Activated T-cell treated with anti-CD3 and anti-CD28 coated beads for 1 hour (primary cell): Measurements from ENCODE around the gene FAM20C.
"Not testable (repeated sequence)": the region's sequence is repeated elsewhere in the genome, so short reads cannot be mapped to it uniquely, and the experiment has no call there.

Experiments used
- DNase-seq: peaks from one replicate; pipeline ENCODE4 v3.0.0-alpha.2; 2020; ENCODE audit warnings: low read depth

The FAM20C gene

DNA sequence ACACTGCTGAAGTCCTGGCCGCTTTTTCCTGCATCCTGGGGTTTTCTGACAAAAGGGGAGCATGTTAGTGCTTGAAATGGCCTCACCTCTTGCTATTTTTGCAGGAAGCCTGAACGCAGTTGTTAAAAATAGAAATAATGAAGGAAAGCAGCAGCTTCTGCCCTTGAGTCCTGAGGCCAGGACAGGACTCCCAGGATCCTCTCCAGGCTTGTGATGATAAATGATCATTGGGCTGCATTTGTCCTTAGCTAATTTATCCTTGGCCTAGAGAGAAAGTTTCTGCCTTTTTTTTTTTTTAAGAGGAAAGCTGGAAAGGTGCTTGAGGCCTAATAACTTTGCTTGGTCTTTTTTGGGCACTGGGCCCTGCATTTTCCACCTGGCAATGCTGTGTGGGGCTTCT is 17.7 kb upstream of the FAM20C start:
- no peak for DNase-seq

DNA sequence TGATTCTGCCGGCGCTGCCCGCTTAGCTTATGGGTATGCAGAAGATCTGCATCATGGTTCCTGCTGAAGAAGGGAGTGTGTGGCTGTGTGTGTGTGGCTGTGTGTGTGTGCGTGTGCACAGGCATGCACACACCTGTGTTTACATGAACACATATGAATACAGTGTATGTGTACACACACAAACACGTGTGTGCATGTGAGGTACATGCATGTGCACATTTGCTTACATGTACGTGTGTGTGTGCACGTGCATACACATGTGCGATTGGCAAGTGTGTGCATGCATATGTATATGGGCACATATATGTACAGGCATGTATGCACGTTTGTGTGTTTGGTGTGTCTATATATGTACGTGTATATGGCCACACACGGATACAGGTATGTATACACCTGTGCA is 16.4 kb upstream of the FAM20C start:
- DNase-seq, result no peak

DNA sequence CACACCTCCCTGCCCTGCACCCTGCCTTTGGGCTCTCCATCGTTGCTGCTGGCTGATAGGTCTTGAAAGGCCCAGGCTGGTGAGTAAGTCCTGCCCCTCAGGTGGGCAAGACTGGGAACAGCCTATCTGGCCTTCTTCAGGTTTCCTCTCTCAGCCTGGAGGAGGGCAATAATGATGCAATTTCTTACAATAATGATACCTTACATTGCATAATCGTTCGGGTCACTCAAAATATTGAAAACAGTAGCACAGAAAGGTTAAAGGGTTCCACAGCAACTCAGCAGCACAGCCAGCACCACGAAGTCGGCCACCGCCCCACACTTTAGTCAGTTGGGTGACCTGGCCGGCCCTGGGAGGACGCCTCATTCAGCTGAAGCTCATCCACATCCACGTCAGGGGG is 16.0 kb upstream of the FAM20C start:
- DNase-seq, result no peak

DNA sequence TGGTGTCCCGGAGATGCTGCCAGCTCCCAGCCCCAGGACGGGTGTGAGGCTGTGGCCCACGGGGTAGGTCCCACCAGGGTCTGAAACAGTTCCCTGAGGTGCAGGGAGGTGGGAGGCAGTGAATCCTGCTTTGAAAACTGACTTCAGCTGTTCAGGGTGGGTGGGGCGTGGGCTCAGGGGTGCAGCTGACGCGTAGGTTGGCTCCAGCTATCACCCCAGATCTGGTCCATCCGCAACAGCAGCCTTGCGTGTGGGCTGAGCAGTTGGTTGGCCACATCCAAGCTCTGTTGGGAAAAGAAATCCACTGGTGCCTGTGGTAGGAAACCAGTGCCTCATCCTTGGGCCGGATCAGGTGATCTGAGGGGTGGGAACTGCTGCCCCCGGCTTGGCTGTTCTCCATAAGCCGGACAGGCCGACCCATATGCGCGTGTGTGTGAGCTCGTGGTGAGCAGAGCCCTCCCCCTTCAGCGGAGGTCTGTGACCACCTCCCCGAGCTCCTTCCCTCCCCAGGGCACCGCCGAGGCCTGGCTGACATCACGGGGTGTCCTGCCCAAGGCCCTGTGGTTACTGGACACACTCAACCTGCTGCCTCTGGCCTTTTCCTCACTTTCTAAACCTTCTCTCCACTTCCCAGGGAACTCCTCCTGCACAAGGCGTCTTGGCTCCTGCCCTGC is 15.4 kb upstream of the FAM20C start:
- DNase-seq, result no peak

DNA sequence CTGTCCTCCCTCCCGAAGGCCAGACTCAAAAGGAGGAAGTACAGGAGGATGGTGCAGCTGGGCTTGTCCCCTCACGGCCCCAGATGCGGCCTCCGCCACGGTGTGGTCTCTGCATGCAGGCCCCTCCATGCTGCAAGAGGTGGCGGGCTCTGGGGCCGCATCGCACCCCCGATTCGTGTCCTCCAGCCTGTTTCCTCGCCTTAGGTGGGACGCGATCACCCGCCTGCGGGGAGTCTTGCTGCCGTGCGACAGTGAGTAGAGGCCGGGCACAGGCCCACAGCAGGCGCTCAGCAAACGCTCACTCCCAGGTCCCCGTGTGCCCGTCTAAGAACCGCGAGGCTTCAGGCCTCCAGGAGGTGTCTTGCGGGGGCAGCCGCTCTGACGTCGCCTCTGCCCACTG is 13.9 kb upstream of the FAM20C start:
- no peak for DNase-seq

DNA sequence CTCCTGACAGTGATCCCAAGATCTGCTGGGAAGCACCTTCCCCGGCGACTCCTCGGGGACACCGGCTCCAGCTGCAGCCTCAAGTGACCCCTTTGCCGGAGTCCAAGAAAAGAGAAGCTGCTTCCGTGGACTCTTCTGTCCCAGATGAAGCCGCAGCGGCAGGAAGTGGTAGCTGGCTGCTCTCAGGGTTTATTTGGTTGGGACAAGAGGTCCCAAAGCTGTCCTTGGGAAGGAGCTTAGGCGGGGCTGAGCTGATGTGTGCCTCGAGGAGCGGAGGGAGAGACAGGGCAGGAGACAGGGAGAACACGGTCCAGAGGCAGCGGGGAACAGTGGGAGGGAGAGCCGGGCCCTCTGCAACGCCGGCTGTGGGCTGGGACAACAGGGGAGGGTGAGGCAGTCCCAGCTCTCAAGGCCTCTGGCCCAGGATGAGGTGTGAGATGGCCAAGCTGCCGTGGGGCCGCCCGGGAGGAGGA is 13.1 kb upstream of the FAM20C start:
- no peak for DNase-seq

DNA sequence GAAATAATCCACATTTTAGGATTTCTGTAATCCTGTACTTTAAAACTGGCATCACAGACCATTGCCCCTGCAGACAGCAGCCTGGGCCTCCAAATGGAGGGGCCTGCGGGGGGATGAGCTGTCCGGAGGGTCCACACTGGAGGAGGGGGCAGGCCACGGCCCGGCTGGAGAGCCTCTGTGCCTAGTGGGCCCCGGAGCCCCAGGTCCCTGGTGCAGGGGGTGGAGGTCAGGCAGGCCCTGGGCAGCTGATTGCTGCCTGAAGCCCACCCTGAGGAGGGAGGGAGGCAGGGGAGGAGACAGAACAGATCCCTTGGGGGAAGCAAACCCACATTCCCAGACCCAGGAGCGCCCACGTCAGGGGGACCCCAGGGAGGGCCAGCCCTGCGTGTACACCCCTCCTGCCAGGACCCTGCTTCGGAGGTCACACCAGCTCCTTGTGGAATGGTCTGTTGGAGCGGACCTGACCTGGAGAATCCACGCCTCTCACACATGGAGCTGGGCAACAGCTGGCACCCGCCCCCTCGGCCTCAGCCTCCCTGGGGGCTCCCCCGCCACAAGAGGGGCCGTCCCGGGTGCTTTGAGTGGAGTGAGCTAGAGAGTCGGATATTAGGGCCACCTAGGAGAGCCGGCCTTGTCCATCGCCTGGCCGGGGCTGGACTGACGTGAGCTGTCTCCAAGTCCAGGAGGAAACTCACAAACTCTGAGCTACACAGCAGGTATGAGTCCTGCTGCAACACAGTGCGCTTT is 12.2 kb upstream of the FAM20C start:
- DNase-seq, result no peak

DNA sequence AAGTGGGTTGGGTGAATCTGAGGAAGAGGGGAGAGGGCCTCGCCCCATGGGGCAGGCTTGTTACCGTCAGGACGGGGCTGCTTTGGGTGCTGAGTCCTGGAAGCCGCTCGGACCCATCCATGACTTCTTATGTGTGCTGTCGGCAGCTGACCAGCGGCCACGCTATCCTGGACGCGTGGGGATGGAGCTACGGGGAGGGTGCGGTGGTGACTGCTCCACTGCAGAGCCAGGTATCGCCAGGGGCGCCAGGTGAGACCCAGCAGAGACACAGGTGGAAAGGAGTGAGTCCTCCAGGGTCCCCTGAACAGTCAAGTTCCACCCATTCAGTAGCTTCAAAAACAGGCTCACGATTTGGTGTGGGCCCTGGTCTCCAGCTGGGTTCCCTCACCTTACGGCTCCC is 10.6 kb upstream of the FAM20C start:
- no peak for DNase-seq

DNA sequence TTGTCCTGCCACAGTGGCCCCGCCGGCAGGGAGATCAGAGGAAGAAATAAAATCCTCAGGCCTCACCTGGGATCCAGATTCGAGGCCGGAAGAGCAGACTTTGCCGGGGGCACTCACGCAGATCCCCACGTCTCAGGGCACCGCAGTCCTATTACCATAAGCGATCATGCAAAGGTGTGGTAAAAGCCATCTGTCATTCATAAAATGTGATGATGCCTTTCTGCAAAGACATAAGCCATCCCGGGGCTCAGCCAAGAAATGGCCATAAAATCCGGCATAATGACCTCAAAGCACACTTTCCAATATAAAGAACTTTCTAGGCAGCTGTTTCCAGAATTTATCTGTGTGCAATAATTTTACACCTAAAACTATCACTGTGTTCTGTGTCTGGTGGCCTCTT is 9.9 kb upstream of the FAM20C start:
- DNase-seq, result not testable (repeated sequence)

DNA sequence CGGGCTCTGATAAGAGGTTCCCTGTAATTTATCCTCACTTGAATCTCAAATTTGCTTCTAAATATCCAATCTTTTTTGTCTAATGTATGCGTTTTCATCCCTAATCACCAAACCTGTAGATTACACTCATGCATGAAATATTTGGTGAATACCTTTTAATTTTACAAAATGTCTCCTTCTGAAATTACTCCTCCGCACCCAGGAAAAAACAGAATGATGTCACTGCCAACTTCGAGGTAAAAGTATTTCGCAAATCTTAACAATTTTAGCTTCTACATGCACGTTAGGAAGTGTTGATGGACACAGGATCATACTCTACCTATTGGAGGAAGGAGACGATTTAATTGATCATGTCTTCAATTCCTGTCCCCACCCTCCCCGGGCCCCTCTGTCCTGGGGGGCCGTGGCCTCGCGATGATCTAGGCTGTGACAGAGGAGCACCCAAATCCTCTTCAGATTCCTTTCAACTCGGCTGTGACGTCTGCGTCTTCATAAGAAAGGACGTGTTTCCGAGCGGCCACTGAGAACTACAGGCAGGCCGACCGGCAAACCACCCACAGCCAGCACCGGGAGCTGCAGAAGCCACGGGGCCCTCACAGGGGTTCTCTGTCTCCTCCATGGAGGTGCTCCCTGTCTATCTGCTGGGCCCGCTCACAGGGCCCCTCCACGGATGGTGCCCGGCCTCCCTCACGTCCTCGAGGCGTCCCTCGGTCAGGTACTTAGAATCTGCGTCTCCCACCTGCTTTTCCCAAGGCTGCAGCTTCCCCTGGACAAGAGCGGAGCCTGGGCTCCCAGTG is 8.7 kb upstream of the FAM20C start:
- DNase-seq, result no peak

DNA sequence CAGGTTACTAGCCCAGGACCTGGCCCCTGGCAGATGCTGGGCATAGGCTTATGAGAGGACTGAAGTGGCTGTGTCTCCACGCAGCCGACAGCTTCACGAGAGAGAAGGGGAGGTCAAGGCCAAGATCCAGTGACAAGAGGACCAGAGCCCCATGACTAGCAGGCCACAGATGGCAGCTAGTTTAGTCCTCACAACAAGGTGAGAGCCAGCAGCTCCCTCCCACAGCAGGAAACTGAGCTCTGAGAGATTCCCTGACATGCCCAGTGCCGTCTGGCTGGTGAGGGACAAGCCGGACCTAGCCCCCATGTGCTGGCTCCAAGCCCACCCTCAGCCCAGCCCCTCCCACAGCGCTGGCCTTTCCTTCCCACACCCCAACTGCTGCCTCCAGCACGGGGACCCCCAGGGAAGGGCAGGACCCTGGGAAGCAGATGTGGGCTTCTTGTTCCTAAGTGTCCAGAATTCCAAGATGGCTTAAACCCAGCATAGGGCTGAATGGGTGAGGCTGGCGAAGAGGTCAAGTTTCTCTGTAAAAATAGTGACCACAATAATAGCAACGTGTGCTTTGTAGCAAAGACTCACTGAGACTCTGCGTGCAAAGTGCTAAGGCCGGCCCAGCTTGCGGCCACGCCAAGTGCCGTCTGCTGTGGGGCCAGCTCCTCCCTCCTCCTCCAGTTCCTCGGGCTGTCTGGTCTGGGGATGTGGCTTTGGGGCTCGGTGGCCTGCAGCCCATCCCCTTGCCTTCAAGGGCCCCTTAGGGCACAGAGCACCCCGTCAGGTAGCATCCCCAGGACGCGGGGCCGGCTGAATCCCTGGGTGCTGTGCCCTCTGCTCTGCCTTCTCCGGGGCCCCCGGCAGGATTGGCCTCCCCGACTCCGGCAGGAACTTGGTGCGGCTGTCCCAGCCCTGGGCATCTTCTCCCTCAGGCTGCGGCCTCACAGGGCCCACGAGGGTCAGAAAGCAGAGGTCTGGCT is 7.8 kb upstream of the FAM20C start:
- DNase-seq, result no peak

DNA sequence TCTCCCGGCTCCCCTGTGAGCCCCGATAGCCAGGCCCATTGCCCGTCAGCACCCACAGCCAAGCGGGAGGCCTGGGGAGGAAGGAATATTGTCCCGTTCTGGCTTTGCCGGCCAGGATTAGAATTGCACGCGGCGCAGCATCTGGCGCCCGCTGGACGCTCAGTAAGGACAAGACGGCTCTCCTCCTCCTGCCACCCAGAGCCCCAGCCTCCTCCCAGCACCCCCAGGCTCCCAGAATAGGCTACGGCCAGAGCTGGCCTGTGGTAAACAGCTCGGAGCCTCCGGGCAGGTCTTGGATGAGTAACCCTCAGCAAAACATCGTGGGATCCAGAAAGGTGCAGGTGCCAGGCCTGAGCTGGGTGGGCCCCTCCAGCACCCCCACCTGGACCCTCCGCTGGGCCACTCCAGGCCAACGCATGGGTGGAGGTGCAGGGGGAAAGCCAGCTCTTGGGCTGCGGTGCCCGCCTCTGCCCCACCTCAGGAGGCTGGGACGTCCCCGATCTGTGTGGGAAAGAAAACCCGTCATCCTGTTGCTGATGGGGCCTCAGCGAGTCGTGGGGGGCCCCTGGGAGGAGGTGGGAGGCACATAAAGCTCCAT is 5.8 kb upstream of the FAM20C start:
- no peak for DNase-seq

DNA sequence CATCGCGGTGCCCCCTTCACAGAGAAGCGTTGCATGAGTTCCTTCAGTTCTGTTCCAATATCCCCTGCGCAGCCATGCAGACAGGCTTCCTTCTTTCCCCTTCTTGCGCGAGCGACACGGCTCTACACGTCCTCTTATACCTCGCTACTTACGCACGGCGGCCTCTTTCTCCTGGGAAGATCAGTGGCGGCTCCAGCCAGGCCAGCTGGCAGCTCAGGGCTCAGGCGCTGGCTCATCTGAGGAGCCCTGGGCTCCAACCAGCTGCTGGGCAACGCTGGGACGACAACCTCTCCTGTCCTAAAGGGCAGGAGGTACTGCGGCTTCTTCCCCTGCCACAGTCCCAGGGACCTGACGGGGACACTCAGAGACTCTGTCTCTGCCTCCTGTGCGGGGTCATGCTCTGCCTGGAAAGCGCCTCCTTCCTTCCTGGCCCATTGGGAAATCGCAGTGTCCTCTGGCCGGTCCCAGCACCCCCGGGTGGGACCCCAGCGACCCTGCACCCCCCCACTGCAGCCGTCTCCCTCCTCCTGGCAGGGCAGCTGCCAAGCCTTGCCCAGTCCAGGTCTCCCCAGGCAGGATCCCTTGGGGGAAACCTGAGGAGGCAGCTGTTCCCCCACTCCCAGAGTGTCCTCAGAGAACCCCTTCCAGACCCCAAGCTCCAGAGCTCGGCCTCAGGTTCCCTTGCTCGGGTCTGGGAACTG is 5.0 kb upstream of the FAM20C start:
- DNase-seq, result no peak

DNA sequence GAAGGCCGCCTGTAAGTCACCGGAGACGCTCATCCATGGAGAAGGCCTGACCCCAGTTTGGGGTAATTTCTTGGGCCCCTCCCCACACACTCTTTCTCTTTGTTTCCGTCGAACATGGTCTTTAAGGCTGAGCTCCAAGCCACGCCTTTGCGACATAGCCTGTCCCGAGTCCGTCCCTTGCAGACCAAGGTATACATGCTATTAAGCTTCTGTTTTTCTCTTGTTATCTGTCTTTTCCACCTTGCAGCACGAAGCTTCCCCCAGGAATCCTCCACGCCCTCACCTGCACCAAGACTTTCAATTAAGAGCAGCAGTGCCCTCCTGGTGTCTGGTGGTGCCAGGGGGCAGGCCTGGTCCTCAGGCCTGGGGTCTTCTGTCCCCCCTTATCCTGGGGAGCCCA is 4.2 kb upstream of the FAM20C start:
- no peak for DNase-seq

DNA sequence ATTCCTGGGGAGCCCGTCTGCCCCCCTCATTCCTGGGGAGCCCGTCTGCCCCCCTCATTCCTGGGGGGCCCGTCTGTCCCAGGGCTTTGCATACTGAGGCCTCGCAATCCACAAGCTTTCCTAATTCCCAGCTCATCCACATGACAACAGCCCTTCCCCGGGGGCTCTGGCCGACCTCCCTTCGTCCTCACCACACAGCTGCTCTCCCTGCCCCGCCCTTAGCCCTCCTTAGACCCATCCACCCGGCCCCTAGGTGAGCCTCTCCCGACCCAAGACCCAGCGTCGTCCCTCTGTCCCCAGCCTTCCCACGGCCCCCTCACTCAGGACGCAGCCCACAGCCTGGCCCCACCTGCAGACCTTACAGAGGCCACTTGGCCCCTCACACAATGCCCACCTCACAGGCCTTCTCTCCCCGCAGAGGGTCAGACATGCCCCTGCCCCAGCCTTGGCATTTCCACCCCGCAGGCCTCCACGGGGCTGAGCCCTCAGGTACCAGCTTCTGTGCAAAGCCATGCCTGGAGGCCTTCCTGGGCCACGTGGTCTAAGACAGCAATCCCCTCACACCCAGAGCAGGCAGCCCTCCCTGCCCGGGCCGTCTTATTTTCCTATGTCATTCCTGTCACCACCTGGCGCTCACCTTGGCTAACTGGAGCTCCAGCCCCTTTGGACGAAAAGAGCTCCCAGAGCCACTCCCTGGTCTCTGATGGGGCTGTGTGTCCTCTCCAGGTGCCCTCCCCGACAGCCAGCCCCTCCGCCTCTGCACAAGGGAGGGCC is 3.5 kb upstream of the FAM20C start:
- no peak for DNase-seq

DNA sequence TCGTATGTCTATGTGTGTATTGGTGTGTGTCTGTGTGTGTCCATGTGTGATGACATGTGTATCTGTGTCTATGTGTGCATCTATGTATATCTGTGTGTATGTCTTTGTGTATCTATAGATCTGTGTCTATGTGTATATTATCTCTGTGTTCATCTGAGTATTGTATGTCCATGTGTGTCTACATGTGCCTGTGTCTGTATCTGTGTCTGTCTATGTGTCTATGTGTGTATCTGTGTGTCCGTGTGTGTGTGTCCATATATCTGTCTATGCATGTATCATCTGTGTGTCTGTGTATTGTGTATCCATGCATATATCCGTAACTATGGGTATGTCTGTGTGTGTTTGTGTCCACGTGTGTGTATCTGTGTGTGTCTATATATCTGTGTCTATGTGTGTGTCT is 2.7 kb upstream of the FAM20C start:
- no peak for DNase-seq

DNA sequence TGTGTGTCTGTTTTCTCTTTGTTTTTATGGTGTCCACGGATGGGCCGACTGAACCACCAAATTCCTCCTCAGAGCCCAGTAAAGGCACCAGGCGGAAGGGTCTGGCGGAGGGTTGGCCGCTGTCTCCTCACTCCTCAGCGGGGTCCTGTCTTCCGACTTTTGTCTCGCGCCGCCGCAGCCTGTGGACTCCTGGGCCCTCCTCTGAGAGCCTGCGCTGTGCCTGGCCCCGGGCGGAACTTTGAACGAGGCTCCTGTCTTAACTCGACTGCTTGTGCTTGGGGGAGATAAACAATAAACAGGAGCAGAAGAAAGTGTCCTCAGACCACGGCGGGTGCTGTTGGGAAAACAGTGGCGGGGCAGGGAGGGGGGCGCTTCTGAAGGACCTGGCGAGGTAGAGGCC is 2.2 kb upstream of the FAM20C start:
- no peak for DNase-seq

DNA sequence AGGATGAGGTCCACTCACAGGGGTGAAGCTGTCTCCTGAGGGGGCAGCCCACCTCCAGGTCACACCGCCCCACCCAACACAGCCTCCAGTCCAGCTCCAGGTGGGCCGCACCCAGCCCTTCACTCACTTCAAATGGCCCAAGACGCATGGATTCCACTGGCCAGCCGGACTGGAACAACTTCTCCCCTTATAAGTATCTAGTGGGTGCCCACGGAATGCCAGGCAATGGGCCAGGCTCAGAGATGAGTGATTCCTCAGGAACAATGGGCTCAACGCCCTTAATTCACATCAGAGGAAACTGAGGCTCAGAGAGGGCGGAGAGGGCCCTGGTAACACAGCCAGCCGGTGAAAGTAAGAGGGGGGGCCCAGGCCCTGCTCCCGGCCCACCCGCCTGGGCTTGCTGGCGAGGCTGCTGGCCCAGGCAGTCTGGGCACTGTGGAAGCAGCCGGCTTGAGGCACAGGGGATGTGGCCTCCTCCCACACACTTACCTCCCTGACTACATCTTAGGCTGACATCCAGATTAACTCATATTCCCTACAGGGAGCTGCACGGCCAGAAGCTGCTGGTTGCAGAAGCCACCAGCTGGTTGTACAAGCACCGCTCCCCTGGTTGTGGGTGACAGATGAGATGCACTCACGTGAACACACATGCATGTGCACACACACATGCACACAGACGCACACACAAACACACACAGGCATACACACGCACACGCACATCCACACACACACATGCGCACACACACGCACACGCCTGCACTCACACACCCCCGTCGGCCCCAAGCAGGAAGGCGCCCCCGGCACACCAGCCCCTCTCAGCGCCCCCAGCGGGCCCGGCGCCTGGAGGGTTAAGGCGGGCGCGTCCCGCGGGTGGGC is 1.0 kb upstream of the FAM20C start:
- no peak for DNase-seq
